HEK293T (cell line): Measurements from ENCODE around the gene COL20A1.

Source experiments
- CTBP1 ChIP-seq: fragments of 450-650 bp; IDR thresholded peaks from 2 replicates; pipeline ENCODE4 v1.6.1; 2016; ENCODE audit warnings: borderline replicate concordance
- SUZ12 ChIP-seq: fragments of 450-650 bp; IDR thresholded peaks from 2 replicates; pipeline ENCODE4 v1.6.1; 2016; ENCODE audit warnings: mild to moderate bottlenecking

- TF ChIP-seq SUZ12, result no peak
- TF ChIP-seq CTBP1, result no peak
Observed at GRCh38 chr20:63257629-63258028, 35.4 kb upstream of the COL20A1 start.
